GM18519 (cell line): Measurements from ENCODE around the gene PNPLA8.

Experiments used
- ATAC-seq: cut with Tn5 transposase; IDR thresholded peaks from one replicate; pipeline ENCODE4 v1.9.1; 2021; ENCODE audit warnings: mild to moderate bottlenecking, moderate library complexity; ENCODE audit not compliant: unreplicated experiment, low FRiP score

The PNPLA8 gene

DNA sequence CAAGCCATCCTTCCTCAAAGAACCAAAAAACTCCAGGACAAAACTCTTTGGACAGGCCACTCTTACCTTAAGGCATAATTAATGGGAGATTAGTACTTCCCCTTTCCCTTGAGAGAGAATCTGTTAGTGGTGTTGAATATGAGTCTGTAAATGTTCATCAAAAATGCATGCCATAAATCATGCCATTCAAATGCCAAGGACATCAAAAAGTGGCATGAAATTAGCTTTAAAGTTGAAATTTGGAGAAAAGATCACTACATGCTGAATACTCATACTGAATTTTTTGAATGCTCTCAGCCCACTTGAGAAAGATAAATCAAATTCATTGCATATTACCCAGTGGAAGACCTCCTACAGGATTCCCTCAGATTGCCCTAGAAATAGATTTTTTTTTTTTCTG lies 76.4 kb downstream of the PNPLA8 start:
- no peak for ATAC-seq

DNA sequence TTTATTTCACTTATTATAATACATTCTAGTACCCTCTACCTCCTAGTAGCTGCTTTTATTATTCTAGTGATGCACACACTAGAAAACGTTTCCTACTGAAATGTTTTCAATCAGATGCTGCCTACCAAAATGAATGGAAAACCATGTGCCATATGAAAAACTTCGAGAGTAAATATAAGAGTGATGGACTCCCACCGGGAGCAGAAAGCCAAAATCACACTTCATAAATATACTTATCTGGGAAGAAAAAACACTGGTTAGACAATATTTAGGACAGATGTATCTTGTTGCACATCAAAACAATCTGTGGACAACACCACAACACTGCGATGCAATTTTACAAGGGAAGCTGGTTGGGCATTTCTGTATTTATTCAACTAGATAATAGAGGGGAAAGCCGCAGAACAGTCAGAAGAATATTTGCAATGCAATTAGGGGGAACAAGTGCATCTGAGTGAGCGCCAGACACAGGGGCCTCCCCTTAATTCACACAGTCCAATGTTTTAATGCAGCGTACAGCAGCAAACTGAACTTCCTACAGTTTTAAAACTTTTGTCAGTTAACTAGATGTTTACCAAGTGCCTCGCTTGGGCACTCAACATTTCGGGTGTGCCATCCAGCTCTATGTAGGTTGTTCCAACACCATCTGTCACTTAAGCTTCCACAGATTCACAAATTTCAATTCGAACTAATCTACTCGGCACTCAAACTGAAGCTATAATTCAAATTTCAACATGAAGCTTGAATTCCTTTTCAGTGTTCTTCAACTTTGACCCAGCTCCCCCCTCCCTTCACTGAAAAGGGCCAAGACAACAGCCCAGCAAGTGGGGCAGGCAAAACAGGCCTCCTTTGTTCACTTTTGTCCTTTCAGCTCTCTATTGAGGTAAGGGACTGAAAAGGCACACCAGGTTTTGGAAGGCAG lies 77.1 kb downstream of the PNPLA8 start:
- no peak for ATAC-seq

DNA sequence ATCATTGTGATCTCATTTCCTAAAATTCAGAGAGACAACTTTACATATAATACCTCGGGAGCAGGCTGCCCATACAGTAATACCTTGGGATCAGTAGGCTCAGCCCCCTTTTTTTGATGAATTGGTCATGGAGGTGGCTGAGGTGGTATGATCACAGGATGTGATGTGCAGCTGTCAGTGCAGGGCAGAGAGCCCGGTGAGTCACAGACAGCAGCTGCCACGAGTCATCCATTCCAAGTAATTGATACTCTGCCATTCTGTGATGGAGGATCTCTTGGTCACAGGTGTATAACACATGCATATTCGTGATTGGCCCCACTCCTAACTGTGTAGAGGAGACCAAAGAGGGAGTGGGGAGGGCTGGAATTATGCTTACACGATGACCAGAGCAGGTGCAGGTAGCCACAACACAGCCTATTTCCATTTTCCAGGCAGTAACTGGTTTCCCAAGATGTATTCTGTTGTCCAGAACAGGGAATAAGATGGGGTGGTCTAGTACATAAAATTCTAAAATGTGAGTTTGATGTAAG lies 83.8 kb downstream of the PNPLA8 start:
- no peak for ATAC-seq

DNA sequence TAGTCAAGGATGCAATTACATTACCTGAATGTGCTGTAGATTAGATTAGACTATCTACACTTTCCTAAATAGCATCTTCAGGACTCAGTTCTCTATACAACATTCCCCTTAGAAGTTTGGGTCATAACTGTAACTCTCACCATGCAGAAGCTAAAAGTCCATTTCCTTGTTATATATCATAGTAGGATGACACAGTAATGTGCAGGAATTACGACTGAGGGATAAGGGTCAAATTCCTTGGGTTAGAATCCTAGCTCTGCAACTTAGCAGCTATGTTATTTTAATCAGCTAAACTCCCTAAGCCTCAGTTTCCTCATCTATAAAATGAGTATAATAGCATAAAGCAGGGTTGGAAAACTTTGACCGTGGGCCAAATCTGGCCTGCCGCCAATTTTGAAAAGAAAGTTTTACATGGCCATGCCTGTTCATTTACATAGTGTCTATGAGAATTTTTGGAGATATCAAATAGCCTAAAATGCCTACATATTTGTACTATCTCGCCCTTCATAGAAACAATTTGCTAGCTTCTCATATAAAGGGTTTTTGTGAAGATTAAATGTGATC lies 84.5 kb downstream of the PNPLA8 start:
- ATAC-seq = no peak

DNA sequence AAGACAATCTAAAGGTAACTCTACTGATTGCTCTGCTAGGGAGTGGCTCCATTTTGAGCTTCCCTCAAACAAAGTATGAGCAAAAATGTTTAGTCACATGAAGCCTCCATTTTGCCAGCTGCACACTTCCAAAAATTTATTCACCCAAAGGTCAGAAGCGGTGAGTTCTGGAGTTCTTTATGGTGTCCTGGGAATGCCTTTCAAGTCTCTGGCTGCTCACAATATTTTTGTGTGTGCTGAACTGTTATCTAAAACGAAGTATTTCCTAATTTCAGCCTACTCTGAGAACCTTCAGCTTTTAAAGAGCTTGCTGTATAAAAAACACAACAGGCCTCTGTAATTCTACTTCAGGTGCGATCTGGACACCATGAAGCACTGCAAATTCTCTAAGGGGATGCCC lies 85.3 kb downstream of the PNPLA8 start:
- ATAC-seq = no peak

DNA sequence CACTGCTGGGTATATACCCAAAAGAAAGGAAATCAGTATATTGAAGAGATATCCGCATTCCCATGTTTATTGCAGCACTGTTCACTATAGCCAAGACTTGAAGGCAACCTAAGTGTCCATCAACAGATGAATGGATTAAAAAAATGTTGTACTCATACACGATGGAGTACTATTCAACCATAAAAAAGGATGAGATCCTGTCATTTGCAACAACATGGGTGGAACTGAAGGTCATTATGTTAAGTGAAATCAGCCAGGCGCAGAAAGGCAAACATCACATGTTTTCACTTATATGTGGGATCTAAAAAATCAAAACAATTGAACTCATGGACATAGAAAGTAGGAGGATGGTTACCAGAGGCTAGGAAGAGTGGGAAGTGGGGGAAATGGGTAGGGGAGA lies 89.0 kb downstream of the PNPLA8 start:
- ATAC-seq = no peak

DNA sequence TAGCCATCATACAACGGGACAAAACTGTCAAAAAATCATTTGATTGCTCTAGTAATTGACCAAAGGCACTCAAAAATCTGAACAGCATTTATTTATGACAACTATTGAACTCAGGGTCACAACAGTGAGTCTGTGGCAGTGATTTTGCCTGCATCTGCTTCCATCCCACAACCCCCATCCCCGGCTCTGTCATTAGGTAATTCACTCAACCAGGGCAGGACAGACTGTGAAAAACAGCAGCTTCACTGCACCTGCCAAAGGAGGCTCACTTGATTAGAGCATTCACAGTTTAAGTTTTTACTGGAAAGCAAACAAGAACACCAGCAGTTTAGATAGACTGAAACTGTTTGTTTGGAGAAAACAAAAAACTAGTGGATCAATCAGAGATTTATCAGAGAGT lies 91.9 kb downstream of the PNPLA8 start:
- no peak for ATAC-seq

DNA sequence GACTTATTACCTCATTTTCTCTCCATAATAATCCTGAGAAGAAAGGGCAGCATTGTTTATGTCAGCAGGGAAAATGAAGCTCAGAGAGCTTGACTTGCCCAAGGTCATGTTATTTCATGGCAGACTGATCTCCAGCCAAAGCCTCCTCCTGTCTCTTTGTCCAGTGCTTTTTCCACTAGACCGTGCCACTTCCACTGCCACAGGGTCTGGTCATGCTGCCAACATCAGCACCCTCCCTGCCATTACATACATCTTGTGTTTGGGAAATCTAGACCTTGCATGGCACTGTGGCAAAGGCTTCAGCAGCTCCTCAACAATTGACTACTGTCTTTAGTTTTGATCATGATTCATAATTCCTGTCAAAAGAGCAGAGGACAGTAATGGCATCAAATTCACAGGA lies 94.8 kb downstream of the PNPLA8 start:
- no peak for ATAC-seq

DNA sequence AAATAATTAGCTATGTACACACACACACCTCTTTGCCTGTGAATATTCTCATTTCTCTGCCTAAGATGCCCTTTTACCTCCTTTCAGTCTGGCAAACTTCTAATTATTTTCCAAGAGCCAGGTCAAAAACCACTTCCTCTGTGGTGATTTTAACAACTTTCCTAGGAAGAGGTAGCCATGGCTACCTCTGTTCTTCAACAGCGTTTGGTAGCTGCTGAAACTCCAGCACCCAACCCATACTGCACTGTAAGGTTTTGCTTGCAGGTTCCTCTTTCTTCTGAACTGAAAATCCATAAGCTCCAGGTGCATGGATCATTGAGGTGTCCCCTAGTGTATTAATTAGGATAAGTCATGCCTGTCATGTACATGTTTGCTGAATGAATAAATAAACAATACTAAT lies 95.3 kb downstream of the PNPLA8 start:
- ATAC-seq = no peak

DNA sequence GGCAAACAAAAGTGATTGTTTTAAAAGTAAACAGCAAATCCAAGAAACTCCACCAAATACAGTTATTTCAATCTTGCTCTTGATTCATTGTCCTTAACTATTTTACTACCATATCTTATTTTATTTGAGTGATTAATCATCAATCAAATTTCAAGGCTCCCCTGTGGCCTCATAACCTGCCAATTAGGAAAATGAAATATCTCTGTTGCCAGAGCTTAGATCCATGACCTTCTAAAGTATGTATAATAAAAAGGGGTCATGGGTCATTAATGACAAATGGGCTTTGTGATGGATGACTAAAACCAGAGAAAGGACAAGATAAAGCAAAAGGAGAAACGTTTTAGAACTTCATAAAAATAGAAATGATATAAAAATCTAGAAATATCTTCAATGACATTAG lies 98.2 kb downstream of the PNPLA8 start:
- ATAC-seq = no peak

DNA sequence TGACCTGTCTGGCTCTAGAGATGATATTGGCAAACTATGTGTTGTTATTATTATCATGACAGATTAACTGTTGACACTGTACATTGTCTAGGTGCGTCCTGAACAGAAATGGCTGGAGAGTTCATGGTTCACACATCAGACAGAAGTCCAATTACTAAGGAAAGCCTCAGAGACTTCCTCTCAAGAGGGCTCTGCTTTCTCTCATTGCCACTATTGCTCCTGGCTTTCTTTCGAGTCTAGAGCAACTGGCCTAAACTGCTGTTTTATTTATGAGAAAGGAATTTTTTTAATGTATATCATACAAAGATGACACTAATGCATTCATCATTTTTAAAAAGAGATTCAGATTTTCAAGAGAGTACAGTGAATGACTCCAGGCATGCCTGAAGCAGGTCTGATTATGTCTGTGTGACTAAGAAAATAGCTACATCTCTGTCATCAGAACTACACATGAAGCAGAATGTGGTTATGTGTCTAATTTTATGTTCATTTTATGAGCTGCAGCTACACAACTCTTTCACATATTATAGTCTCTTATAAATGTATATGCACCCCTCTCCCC lies 100.1 kb downstream of the PNPLA8 start:
- ATAC-seq = no peak

DNA sequence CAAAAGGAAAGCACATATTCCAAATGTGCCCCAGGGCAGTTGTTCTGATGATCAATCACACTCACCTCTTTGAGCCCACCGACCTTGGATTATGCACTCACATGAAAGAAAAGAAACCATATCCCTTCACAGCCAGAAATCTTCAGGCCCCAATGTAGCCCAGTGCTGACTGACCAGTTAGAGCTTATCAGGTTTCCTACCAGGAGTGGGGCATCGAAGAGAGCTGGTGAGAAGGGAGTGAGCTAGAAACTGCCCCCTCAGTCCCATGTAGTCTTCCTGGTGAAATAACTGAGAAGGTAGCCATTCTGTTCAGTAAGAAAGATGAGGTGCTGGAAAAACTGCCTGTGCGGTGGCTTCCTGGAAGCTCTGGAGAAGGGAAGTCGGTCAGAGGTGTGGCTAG lies 101.9 kb downstream of the PNPLA8 start:
- ATAC-seq = no peak

DNA sequence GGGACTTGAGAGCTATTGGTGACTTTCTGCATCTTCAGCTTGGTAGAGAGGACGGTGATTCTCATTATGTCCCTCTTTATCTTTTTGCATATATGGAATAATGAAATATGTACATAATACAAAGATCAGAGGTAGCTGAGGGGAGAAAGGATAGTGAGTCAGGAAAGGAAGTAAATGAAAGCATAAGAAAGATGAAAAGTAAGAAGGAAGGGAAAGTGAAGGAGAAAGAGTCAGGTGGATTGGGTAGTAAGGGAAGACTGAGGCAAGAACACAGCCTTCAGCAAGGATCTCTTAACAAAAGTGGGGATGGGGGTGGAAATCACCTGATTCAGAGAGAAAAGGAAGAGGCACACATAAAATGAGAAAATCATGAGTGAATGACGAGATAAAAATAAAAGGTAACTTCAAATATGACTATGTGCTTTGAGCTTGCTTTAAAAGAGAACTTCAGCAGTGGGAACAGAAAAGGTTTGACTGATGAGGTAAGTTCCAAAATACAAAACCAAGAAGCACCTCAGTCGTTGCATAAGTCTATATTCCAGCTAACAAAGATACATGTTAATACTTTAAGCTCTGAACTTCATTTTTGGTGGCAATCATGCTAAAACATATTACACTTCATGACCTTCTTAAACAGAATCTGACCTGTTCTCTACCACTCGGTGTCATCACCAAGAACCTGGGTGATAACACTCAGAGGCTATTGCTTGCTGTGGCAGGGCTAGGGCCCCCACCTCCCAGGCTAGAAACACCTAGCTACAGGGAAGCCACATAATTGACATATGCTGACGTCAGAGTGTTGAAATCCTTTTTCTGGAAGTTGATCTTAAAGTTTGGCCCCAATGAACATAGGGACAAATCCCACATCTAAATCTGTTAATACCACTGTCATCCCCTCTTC lies 102.6 kb downstream of the PNPLA8 start:
- no peak for ATAC-seq

DNA sequence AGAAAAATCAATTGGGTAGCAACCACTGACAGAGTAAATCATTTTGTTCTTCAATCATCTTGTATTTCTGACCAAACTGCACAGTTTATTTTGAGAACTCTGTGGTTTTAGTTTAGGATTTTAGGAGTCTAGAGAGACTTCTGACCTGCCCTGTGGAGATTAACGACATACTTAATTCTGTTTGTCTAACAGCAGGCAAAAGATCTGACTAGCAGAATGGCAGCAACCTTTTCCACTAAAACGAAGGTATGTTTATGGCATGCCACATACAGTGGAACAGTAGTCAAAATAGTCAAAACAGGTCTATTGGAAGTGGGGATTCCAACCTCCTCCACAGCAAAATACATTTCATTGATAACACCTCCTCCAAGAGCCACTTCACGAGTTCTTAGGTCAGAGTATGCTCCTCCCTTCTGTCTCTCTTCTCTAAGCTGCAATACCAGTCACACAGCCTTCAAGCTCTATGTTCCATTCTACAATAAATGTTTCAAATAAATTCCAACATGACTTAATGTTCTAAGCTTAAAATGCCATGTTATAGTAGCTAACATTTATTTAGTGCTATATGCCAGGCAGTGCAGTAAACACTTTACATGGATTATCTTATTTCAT lies 104.1 kb downstream of the PNPLA8 start:
- no peak for ATAC-seq
